Esophagus muscularis mucosa (tissue), 4 donors: ENCODE data around the gene SP100. TPM values are rescaled to one million over a fixed set of nuclear protein-coding genes. Genes with fewer than 3 reads are reported as not detected.
A peak's percentile ranks its signal among the peaks of the same experiment; 100 is the strongest.

Experiments
- DNase-seq: peaks from one replicate; pipeline ENCODE4 v3.0.0-alpha.2; 2017; ENCODE audit errors: extremely low spot score
- H3K27ac ChIP-seq, 4 donors: fragments of 200-600 bp; sonication (generic); replicated peaks in 1 of 4; 1 replicate in 3 of 4; 2 replicates in 1 of 4; pipeline ENCODE4 v1.5.1; 2016 to 2019; ENCODE audit warnings: mild to moderate bottlenecking in 1 of 4
- H3K27me3 ChIP-seq, 4 donors: fragments of 200-600 bp; sonication (generic); one replicate each; pipeline versions ENCODE4 v1.5.1 to v1.6.0; 2016 to 2019
- H3K36me3 ChIP-seq, 4 donors: fragments of 200-600 bp; sonication (generic); one replicate each; pipeline ENCODE4 v1.5.1; 2016 to 2019
- H3K4me1 ChIP-seq, 4 donors: fragments of 200-600 bp; sonication (generic); one replicate each; pipeline ENCODE4 v1.5.1; 2016 to 2019
- H3K4me3 ChIP-seq, 4 donors: fragments of 200-600 bp; sonication (generic); 1 replicate in 2 of 4; 2 replicates in 2 of 4; pipeline ENCODE4 v1.5.1; 2016 to 2019; ENCODE audit warnings: mild to moderate bottlenecking in 4 of 4, moderate library complexity in 1 of 4
- H3K9me3 ChIP-seq, 4 donors: fragments of 200-600 bp; sonication (generic); 1 replicate in 3 of 4; 2 replicates in 1 of 4; pipeline ENCODE4 v1.5.1; 2016 to 2019
- EP300 ChIP-seq: sonication (generic); formaldehyde crosslinking; IDR thresholded peaks from one replicate; pipeline ENCODE4 v1.6.1; 2017; ENCODE audit warnings: antibody characterized with exemption
- POLR2A ChIP-seq: fragments of 450-650 bp; IDR thresholded peaks from one replicate; pipeline ENCODE4 v1.6.1; 2017; ENCODE audit warnings: antibody characterized with exemption, moderate library complexity, mild to moderate bottlenecking, low read depth
- POLR2AphosphoS5 ChIP-seq, 2 donors: sonication (generic); formaldehyde crosslinking; IDR thresholded peaks; one replicate each; pipeline ENCODE4 v1.6.1; 2017; ENCODE audit warnings: antibody characterized with exemption in 2 of 2
- WGBS: methylation state at CpG from one replicate; pipeline ENCODE4 v1.1.5; 2018; 5-methylcytosine and 5-hydroxymethylcytosine counted together
- intact Hi-C: fragments of 100-400 bp; cut with DNase I; formaldehyde crosslinking; loops from one replicate; pipeline ENCODE4 v1.15.1; 2023
- total RNA-seq, 4 donors: library from RNA; depleted of rRNA; stranded (reverse); fragments of >200 nt; gene quantifications; one replicate each; pipeline versions ENCODE4 v1.1.0 to v1.2.1, GENCODE V29; 2016
- TF ChIP-seq, protein P1 (sequence below), 3 experiments: fragments of 200-600 bp in 2 of 3; fragments of 450-650 bp in 1 of 3; sonication (generic) in 2 of 3; IDR thresholded peaks; one replicate each; pipeline ENCODE4 v1.5.1; 2017 to 2019; ENCODE audit warnings: antibody characterized with exemption in 3 of 3, mild to moderate bottlenecking in 2 of 3, moderate library complexity in 1 of 3

SP100 gene
- total RNA-seq, 4 donors from 2014 or later: 83.8 to 95.5 (median 92.1) TPM

- peak overlapping the region; percentile 64 to 81 (median 70) for H3K4me3 ChIP-seq
- TF ChIP-seq POLR2AphosphoS5 (IDR thresholded peaks at IDR 0.05) (peak; percentile 43 to 71), EP300 (no peak), POLR2A (peak; percentile 11)
- no peaks in the 10 kb centered on the region for H3K36me3 ChIP-seq
- intact Hi-C loops: loop anchor here (10.0 kb wide), 2 partner anchors 187 to 383 kb away; partner anchors contain the start of gene SP140
- H3K27me3 ChIP-seq: no peaks in the 10 kb centered on the region
- H3K4me1 ChIP-seq: peaks cover 46 to 58% (median 49%) of the 10 kb centered on the region in 4 donors
- no peaks in the 10 kb centered on the region for H3K9me3 ChIP-seq
- DNase-seq: peak; percentile 92
- H3K27ac ChIP-seq: peak overlapping the region; percentile 83 to 92 (median 92)
- 1% methylated on average over 17 of the region's 57 CpGs for WGBS
Measured at GRCh38 chr2:230411570-230412370, 4.2 kb upstream of the SP100 start.

DNA sequence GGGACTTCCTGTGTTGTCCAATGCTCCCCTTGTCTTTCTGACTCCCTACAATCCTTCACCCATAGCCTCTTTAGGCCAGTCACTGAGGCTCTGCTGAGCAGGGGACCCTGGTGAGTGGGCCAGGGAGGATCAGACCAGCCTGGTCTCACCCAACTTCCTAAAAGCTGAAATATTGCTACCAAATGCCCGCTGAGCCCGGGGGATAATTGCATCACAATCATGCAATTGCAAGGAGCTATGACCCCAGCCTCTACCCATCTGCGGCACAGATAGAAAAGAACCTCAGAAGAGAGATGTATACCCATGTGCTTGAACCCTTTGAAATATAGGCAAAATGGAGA, 3.7 kb upstream of the SP100 start:
- Histone ChIP-seq H3K36me3 (no peaks in the 10 kb centered on the region), H3K4me3 (peak overlapping the region; percentile 64 to 81 (median 70)), H3K27ac (peak overlapping the region; percentile 83 to 92 (median 92)), H3K4me1 (peaks cover 50 to 64% (median 53%) of the 10 kb centered on the region in 4 donors), H3K9me3 (no peaks in the 10 kb centered on the region), H3K27me3 (no peaks in the 10 kb centered on the region)
- DNase-seq: no peak
- WGBS: 94% methylated on average over 2 of the region's 3 CpGs
- TF ChIP-seq POLR2A (no peak), EP300 (no peak), POLR2AphosphoS5 (IDR thresholded peaks at IDR 0.05) (no peak)
- TF ChIP-seq, protein P1, sequence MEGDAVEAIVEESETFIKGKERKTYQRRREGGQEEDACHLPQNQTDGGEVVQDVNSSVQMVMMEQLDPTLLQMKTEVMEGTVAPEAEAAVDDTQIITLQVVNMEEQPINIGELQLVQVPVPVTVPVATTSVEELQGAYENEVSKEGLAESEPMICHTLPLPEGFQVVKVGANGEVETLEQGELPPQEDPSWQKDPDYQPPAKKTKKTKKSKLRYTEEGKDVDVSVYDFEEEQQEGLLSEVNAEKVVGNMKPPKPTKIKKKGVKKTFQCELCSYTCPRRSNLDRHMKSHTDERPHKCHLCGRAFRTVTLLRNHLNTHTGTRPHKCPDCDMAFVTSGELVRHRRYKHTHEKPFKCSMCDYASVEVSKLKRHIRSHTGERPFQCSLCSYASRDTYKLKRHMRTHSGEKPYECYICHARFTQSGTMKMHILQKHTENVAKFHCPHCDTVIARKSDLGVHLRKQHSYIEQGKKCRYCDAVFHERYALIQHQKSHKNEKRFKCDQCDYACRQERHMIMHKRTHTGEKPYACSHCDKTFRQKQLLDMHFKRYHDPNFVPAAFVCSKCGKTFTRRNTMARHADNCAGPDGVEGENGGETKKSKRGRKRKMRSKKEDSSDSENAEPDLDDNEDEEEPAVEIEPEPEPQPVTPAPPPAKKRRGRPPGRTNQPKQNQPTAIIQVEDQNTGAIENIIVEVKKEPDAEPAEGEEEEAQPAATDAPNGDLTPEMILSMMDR (IDR thresholded peaks at IDR 0.05): no peak
- intact Hi-C loops: loop anchor here (10.0 kb wide), 2 partner anchors 188 to 382 kb away; partner anchors contain the start of gene SP140

DNA sequence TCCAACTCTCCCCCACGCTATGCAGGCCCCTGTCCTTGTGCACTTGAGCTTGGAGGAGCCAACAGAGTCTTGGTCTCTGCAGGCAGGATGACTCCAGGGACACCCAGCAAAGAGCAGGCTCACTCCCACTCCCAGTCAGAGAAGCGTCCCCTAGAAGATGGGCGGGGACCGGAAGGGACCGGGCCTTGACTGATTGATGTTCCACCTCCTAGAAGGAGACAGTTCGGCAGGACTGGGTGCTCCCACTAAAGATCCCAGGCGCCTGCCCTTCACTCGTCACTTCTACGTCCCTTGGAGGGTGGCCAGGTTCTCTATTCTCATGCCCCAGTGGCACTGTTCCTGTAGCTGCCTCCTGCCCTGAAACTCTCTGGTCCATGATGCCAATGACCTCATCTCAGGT, 3.2 kb upstream of the SP100 start:
- WGBS: 89% methylated on average over 9 of the region's 9 CpGs
- intact Hi-C loops: loop anchor here (10.0 kb wide), 2 partner anchors 188 to 382 kb away; partner anchors contain the start of gene SP140

DNA sequence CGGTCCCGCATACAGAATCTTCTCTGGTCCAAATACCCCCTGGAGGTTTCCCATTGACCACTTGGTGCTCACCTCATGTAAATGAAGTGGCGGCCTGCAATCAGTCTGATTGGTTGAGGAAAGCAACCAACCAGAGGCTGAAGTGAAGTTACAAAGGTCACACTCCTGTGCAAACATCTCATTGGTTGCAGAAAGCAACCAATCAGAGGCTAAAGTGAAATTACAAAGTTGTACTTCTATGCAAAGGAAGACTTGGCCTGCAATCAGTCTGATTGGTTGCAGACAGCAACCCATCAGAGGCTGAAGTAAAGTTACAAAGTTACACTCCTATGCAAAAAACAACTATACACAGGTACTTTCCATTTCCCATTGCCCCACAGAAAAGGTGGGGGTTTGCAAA, 2.5 kb upstream of the SP100 start:
- no peak overlapping the region for H3K4me3 ChIP-seq
- H3K27ac ChIP-seq: no peak overlapping the region
- no peaks in the 10 kb centered on the region for H3K9me3 ChIP-seq
- H3K36me3 ChIP-seq: no peaks in the 10 kb centered on the region
- WGBS: 98% methylated on average over 3 of the region's 3 CpGs
- TF ChIP-seq POLR2AphosphoS5 (IDR thresholded peaks at IDR 0.05) (no peak), POLR2A (no peak), EP300 (no peak)
- TF ChIP-seq, protein P1 (IDR thresholded peaks at IDR 0.05): no peak
- DNase-seq: no peak
- peaks cover 49 to 70% (median 61%) of the 10 kb centered on the region in 4 donors for H3K4me1 ChIP-seq
- no peaks in the 10 kb centered on the region for H3K27me3 ChIP-seq
- intact Hi-C loops: loop anchor here (10.0 kb wide), 2 partner anchors 189 to 381 kb away; partner anchors contain the start of gene SP140

More for the DNA sequence above, 3.2 kb upstream of the SP100 start:
- no peaks in the 10 kb centered on the region for H3K36me3 ChIP-seq
- peak; percentile 75 for DNase-seq
- TF ChIP-seq EP300 (no peak), POLR2A (no peak), POLR2AphosphoS5 (IDR thresholded peaks at IDR 0.05) (no peak)
- TF ChIP-seq, protein P1 (IDR thresholded peaks at IDR 0.05): no peak
- H3K27me3 ChIP-seq: no peaks in the 10 kb centered on the region
- no peak overlapping the region for H3K27ac ChIP-seq
- no peaks in the 10 kb centered on the region for H3K9me3 ChIP-seq
- no peak overlapping the region for H3K4me3 ChIP-seq
- H3K4me1 ChIP-seq: peaks cover 54 to 68% (median 58%) of the 10 kb centered on the region in 4 donors

DNA sequence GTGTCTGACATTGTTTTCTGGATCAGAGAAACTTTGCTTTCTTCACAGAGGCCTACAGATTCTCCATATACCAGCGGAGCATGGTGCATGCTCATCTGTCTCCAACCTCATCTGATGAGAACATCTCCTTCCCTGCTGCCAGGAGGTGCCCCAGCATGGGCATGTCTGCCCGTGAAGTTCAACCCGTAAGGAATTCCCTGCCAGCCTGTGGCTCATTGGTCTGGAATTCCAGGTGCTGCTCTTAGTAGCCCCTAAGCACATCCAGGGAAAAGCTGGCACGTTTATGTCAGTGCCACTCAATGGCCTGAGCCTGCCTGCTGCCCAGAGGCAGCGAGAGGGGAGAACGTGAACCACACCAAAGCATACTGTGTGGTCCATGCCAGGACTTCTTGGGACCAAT, 1.7 kb upstream of the SP100 start:
- intact Hi-C loops: loop anchor here (10.0 kb wide), 2 partner anchors 190 to 380 kb away; partner anchors contain the start of gene SP140
- Histone ChIP-seq H3K4me3 (no peak overlapping the region), H3K4me1 (peaks cover 49 to 72% (median 61%) of the 10 kb centered on the region in 4 donors), H3K9me3 (no peaks in the 10 kb centered on the region), H3K36me3 (no peaks in the 10 kb centered on the region), H3K27ac (peak overlapping the region in 2 of 4 donors; percentile 87 to 93), H3K27me3 (no peaks in the 10 kb centered on the region)
- no peak for DNase-seq
- TF ChIP-seq POLR2AphosphoS5 (IDR thresholded peaks at IDR 0.05) (no peak), POLR2A (no peak), EP300 (no peak)
- TF ChIP-seq, protein P1 (IDR thresholded peaks at IDR 0.05): no peak
- WGBS: 72% methylated on average over 5 of the region's 6 CpGs
